GM23338 (cell line): Measurements from ENCODE around the gene TDO2. TPM values are rescaled to one million over a fixed set of nuclear protein-coding genes. Genes with fewer than 3 reads are reported as not detected.

Experiments
- CREB1 ChIP-seq: fragments of 250-450 bp; sonication (Bioruptor Pico); IDR thresholded peaks from 2 replicates; pipeline ENCODE4 v1.5.0; 2020; ENCODE audit warnings: low read depth, mild to moderate bottlenecking, moderate library complexity
- CTCF ChIP-seq, 2 experiments: fragments of 200-600 bp in 1 of 2; sonication (generic) in 1 of 2; conservative IDR thresholded peaks; 2 replicates each; pipeline versions ENCODE4 v1.5.1 to v1.6.1; 2016 to 2017; ENCODE audit warnings: antibody characterized with exemption in 2 of 2, low read depth in 2 of 2, mild to moderate bottlenecking in 2 of 2, moderate library complexity in 1 of 2
- EZH2 ChIP-seq: fragments of 200-600 bp; sonication (generic); IDR thresholded peaks from one replicate; pipeline ENCODE4 v1.8.0; 2017; ENCODE audit warnings: antibody characterized with exemption, mild to moderate bottlenecking, low read depth; ENCODE audit not compliant: unreplicated experiment
- JUNB ChIP-seq: IDR thresholded peaks from one replicate; pipeline ENCODE4 v1.6.1; 2016; ENCODE audit warnings: antibody characterized with exemption; ENCODE audit not compliant: unreplicated experiment
- POLR2AphosphoS5 ChIP-seq: IDR thresholded peaks from 2 replicates; pipeline ENCODE4 v1.6.1; 2016; ENCODE audit warnings: antibody characterized with exemption, low read depth
- STAT1 ChIP-seq: IDR thresholded peaks from one replicate; pipeline ENCODE4 v1.6.1; 2016; ENCODE audit warnings: antibody characterized with exemption; ENCODE audit not compliant: unreplicated experiment
- polyA plus RNA-seq: library from polyadenylated mRNA; unstranded; fragments of >200 nt; fragmentation: Nextera tagmentation; extraction: Ambion mirVana; gene quantifications from 2 replicates; pipeline ENCODE4 v1.2.1, GENCODE V29; 2016
- total RNA-seq: library from RNA; depleted of rRNA; stranded (reverse); fragments of >200 nt; shearing (Covaris generic); gene quantifications from 2 replicates; pipeline ENCODE4 v1.2.3, GENCODE V29; 2014; rRNA removed
- TF ChIP-seq, protein P1 (sequence below): fragments of 250-450 bp; sonication (Bioruptor Pico); IDR thresholded peaks from 2 replicates; pipeline ENCODE4 v1.5.0; 2020; ENCODE audit warnings: mild to moderate bottlenecking, moderate library complexity
- TF ChIP-seq, protein P2 (sequence below): IDR thresholded peaks from 2 replicates; pipeline ENCODE4 v1.6.1; 2016; ENCODE audit warnings: antibody characterized with exemption

Gene TDO2
- total and polyA plus RNA-seq, 2 experiments from 2014 or later = 0.10 TPM; not detected in 1

- TF ChIP-seq, protein P1, sequence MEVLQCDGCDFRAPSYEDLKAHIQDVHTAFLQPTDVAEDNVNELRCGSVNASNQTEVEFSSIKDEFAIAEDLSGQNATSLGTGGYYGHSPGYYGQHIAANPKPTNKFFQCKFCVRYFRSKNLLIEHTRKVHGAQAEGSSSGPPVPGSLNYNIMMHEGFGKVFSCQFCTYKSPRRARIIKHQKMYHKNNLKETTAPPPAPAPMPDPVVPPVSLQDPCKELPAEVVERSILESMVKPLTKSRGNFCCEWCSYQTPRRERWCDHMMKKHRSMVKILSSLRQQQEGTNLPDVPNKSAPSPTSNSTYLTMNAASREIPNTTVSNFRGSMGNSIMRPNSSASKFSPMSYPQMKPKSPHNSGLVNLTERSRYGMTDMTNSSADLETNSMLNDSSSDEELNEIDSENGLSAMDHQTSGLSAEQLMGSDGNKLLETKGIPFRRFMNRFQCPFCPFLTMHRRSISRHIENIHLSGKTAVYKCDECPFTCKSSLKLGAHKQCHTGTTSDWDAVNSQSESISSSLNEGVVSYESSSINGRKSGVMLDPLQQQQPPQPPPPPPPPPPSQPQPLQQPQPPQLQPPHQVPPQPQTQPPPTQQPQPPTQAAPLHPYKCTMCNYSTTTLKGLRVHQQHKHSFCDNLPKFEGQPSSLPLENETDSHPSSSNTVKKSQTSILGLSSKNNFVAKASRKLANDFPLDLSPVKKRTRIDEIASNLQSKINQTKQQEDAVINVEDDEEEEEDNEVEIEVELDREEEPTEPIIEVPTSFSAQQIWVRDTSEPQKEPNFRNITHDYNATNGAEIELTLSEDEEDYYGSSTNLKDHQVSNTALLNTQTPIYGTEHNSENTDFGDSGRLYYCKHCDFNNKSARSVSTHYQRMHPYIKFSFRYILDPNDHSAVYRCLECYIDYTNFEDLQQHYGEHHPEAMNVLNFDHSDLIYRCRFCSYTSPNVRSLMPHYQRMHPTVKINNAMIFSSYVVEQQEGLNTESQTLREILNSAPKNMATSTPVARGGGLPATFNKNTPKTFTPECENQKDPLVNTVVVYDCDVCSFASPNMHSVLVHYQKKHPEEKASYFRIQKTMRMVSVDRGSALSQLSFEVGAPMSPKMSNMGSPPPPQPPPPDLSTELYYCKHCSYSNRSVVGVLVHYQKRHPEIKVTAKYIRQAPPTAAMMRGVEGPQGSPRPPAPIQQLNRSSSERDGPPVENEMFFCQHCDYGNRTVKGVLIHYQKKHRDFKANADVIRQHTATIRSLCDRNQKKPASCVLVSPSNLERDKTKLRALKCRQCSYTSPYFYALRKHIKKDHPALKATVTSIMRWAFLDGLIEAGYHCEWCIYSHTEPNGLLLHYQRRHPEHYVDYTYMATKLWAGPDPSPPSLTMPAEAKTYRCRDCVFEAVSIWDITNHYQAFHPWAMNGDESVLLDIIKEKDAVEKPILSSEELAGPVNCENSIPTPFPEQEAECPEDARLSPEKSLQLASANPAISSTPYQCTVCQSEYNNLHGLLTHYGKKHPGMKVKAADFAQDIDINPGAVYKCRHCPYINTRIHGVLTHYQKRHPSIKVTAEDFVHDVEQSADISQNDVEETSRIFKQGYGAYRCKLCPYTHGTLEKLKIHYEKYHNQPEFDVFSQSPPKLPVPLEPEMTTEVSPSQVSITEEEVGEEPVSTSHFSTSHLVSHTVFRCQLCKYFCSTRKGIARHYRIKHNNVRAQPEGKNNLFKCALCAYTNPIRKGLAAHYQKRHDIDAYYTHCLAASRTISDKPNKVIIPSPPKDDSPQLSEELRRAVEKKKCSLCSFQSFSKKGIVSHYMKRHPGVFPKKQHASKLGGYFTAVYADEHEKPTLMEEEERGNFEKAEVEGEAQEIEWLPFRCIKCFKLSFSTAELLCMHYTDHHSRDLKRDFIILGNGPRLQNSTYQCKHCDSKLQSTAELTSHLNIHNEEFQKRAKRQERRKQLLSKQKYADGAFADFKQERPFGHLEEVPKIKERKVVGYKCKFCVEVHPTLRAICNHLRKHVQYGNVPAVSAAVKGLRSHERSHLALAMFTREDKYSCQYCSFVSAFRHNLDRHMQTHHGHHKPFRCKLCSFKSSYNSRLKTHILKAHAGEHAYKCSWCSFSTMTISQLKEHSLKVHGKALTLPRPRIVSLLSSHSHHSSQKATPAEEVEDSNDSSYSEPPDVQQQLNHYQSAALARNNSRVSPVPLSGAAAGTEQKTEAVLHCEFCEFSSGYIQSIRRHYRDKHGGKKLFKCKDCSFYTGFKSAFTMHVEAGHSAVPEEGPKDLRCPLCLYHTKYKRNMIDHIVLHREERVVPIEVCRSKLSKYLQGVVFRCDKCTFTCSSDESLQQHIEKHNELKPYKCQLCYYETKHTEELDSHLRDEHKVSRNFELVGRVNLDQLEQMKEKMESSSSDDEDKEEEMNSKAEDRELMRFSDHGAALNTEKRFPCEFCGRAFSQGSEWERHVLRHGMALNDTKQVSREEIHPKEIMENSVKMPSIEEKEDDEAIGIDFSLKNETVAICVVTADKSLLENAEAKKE (CRISPR knock-in tag) = no peak
- TF ChIP-seq JUNB = no peak
- no peak for TF ChIP-seq EZH2
- TF ChIP-seq, protein P2, sequence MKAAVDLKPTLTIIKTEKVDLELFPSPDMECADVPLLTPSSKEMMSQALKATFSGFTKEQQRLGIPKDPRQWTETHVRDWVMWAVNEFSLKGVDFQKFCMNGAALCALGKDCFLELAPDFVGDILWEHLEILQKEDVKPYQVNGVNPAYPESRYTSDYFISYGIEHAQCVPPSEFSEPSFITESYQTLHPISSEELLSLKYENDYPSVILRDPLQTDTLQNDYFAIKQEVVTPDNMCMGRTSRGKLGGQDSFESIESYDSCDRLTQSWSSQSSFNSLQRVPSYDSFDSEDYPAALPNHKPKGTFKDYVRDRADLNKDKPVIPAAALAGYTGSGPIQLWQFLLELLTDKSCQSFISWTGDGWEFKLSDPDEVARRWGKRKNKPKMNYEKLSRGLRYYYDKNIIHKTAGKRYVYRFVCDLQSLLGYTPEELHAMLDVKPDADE = no peak
- no peak for TF ChIP-seq STAT1
- no peak for TF ChIP-seq CREB1 (CRISPR knock-in tag)
- no peak for TF ChIP-seq CTCF (conservative IDR thresholded peaks at IDR 0.05; ENCODE audit: low read depth in 2 of 2)
- no peak for TF ChIP-seq POLR2AphosphoS5
Measured at GRCh38 chr4:155966731-155967395, 63.4 kb downstream of the TDO2 start (continued).

Other genes with a start within 250 kb of the TDO2 start
- not detected in 2 replicates for gene GUCY1A1, start 236.8 kb upstream of the TDO2 start, total RNA-seq
- not detected in 2 replicates for gene GUCY1A1, start 236.8 kb upstream of the TDO2 start, polyA plus RNA-seq
- gene GUCY1B1, start 144.7 kb upstream of the TDO2 start, total RNA-seq = 4.3 TPM in 2 replicates
- 2.3 and 2.6 TPM in 2 replicates for gene GUCY1B1, start 144.7 kb upstream of the TDO2 start, polyA plus RNA-seq
- not detected in 2 replicates for gene ASIC5, start 37.4 kb upstream of the TDO2 start, total RNA-seq
- not detected in 2 replicates for gene ASIC5, start 37.4 kb upstream of the TDO2 start, polyA plus RNA-seq
- 0.78 and 0.83 TPM in 2 replicates for gene CTSO, start 50.2 kb downstream of the TDO2 start, total RNA-seq
- 0.44 and 0.73 TPM in 2 replicates for gene CTSO, start 50.2 kb downstream of the TDO2 start, polyA plus RNA-seq